GOT3 (cell line): Measurements from ENCODE around the gene DLGAP4.

Experiments
- DNase-seq: peaks from one replicate; lab custom pipeline; 2025; ENCODE audit warnings: mixed read lengths; lab: John Stamatoyannopoulos, UW

Gene DLGAP4

DNA sequence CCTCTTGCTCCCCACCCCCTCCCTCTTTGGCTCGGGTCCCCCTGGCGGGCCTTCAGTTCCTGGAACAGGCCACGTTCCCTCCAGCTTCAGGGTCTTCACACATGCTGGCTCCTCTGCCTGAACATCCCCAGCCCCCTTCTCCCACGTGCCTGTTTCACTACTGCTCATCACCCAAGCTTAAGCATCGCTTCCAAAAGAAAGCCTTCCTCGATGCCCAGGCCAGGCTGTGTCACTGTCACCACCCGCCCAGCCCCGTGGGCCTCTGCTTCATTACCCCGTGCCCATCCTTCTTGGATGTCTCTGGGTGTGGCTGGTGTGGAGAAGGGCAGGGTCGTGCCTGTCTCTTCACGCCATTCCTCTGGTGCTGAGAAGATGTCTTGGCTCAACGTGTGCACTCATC, 2.8 kb downstream of the DLGAP4 start:
- no peak for DNase-seq

DNA sequence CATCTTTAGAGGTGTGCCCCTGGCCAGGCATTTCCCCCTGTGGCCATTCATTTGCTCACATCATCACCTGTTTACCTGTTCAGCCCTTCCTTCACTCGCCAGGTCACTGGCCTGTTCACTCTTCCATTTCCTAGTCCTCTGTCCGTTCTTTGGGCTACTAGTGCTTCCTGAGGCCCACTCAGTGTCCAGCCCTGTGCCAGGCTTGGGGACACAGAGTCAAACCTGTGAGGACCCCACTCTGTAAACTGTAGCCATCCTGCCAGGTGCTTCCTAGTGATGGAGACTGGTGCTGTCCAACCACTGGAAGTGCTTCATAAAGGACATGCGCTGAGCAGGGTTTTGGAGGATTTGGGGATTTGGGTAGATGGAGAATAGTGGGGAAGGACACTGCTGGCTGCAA, 3.5 kb downstream of the DLGAP4 start:
- DNase-seq: no peak

DNA sequence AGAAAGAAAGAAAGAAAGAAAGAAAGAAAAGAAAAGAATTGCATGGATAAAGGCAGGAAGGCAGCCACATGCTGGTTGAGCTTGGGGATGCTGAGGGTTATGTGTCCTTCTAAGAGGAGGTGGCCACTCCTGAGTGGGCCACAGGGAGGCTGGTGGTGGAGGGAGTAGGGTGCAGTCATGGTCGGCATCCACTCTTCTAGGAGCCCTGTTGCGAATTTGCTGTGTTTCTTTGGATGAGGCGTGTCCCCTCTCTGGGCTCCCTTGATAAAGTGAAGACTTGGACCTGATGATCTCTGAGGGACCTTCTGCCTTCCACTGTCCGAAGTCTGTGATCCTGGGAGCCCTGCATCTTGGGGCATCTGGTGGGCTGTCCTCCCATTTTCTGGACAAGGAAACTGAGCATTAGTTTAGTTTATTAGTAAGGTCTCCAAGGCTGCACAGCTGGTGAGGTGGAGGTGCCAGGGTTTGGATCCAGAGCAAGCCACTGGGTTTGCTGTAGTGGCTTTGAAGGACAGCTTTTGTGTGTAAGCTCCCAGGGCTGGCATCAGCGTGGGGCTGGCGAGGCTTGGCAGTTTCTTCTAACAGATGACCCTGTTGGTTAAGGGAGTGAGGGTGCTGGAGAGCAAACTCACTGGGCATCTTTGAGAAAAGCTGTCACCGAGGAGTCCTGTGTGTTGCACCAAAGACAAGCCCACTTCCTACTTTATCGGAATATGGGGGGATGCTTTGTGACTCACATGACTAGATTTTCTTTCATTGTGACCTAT, 4.3 kb downstream of the DLGAP4 start:
- DNase-seq: no peak

DNA sequence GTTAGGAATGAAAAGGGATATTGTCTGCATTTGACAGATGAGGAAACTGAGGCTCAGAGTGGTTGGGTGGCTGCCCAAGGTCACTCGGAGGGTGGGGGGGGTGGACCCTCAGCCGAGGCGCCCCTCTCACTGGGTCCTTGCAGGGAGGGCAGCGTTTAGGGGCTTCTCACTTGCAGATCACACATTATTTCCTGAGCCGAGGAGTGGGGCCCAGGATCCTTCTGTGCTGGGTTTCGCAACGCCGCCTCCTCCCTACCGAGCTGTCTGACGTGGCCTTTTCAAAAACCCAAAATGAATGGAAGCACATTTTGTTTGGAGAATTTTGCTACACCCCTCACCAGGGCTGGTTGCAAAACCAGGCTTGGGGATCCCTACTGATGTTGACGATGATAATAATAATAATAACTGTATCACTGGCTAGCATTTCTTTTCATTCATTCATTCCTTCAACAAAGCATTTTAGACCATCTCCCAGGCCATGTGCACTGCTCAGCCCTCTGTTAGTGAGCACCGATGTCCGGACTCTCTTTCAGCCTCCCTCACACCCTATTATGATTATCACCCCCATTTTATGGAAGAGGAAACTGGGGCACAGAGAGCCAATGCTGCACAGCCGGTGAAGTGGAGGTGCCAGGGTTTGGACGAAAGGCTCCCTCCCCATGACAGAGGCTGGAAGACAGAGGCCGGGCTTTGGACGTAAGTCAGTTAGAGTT, 5.2 kb downstream of the DLGAP4 start:
- no peak for DNase-seq

DNA sequence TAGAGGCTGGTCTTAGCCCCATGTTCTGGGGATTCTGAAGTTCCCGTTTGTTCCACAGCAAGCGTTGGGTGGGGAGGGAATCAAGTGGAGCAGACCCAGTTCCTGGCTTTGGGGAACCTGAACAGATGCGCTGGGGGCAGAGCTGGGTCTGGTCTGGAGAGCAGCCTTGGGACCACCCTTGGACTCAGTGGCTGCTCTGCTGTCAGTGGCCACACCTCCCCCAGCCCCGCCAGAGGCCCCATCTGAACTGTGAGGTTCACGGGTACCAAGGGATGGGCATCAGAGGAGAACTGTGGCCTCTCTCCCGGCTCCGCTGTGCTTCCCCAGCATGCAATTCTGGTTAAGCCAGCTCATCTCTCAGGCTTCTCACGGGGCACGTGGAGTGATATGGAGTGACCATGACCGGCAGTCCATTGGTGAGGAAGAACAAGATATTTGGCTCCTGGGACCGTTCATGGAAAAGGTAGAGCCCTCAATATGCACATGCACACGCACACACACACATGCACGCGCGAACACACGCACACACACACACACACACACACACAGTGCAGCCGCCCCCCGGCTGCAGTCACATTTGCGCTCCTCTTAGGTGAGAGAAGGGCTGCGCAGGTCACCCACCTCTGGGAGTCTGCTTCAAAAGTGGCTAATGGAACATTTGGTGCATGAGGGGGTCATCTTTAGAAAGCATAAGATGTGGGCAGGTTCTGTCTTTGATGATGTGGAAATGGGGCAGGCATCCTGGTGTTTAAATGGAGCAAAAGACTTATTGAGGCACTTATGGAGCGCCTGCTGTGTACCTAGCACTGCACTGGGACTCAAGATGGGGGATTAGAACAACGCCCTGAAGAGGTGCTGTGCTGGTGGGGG, 6.0 kb downstream of the DLGAP4 start:
- DNase-seq: no peak

DNA sequence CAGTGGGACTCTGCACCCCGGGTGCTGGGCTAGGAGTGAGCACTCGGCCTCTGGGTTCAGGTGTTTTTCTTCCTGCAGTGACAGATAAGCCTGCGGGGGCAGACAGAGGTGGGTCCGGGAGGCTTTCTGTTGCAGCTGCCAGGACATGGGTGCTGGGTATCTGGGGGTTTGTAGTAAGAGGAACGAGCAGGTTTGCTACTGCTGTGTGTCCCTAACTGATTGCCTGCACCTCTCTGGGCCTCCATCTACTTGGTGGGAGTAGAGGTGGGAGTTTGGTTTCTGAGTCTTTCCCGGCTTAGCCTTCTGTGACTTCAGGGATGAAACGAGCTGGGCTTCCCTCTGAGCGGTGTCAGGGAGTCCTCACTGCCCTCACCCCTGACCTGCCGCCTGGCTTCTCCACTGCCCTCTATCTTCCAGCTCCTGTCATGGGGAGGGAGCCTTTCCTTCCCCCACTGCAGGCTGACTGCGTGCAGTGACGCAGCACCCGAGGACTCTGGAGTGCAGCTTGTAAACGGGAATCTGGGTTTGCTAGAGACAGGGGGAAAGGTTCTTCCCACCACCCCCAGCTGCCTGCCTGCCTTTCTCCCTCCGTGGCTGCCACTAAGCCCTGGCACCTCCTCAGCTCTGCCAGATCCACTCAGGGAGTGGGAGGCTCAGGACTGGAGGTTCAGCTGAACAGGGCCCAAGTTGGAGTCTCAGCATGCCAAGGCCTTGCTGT, 6.7 kb downstream of the DLGAP4 start:
- no peak for DNase-seq

DNA sequence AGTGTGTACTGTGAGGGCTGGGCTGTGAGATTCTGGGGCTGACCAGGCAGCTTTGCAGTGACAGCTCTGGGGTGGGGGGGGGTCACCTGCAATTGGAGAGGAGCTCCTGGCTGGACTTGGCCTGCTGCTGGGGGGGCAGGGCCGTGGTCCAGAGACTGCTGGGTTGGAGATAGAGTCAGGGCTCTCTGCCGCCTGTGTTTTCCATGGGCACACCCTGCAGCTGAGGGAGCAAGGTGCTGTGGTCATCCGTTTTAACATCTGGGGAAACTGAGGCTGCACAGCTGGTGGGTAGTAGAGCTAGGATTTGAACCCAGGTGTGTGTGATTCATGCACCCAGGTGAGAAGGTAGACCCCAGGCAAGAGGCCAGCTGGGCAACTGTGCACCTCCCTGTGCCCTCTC, 7.3 kb downstream of the DLGAP4 start:
- DNase-seq: no peak

DNA sequence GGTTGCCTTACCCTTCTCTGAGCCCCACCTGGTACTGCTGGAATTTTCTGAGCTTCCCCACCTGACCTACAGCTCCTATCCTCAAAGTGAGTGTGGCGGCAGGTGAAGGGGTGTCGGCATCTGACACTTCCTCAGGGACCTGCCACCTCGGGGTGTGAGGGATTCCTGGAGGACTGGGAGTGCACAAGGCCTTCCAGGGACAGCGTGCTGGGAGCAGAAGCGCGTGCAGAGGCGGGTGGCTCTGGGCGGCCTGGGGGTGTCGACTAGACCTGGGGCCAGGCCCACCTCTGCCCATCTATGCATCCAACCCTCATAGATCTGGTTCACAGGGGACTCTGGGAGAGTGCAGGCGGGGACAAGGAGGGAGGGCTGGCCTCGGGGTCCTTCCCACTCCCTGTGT, 7.8 kb downstream of the DLGAP4 start:
- DNase-seq: no peak

DNA sequence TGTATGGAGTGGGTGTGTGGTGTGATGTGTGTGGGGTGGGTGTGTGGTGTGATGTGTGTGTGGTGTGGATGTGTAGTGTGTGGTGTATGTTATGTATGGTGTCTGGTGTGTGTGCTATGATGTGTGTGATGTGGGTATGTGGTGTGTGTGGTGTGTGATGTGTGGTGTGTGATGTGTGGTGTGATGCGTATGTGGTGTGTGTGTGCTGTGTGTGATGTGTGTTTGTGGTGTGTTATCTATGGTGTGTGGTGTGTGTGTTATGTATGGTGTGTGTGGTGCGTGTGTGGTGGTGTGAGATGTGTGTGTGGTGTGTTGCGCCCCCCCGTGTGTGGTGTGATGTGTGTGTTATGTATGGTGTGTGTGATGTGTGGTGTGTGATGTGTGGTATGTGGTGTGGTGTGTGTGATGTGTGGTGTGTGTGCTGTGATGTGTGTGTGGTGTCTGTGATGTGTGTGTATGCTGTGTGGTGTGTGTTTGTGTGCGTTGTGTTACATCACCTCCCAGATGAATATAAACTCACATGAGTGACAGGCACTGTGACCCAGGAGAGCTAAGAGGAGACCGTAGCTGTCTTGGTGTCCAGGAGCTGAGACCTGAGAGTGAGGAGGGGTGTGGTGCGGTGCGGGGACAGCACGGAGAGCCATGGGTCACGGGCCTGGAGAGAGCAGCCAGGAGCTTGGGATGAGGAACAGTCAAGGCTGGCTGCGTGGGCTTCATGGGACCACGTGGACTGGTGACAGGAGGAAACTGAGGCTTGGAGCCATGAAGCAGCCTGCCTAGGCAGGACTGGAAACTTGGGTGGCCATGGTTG, 8.8 kb downstream of the DLGAP4 start:
- DNase-seq: no peak

DNA sequence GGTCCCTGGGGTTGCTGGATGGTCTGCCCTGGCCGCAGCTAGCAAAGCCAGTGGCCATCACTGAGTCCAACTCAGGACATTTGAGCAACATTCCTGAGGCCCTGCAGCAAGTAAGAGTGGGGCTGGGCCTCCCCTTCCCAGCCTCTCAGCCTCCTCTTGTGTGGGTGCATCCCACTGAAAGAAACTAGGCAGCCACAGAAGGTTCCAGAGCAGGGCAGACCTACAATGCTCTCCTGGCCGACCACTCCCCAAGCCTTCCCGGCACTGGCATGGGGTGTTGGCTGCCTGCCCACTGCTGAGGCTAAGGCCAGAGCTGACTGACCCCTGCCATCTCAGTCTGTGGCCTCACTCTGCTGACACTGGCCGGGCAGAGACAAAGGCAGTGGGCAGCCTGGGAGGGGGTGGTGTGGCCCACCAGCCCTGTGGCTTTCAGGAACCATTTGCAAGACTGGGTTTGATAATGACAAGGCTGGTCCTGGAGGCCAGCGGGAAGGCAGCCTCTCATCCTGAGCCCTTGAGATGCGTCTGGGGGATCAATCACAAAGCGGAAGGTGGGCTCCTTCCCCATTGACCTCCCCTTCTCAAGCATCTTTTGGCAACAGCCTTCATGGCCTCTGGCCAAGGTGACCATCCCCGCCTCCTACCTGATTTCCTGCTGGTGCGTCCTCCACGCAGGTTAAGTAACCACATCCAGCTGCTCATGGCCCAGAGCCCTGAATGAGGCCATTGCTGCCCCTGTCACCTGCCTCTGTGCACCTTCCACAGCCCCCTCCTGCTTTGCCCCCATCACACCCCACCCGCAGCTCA, 9.6 kb downstream of the DLGAP4 start:
- DNase-seq: no peak

DNA sequence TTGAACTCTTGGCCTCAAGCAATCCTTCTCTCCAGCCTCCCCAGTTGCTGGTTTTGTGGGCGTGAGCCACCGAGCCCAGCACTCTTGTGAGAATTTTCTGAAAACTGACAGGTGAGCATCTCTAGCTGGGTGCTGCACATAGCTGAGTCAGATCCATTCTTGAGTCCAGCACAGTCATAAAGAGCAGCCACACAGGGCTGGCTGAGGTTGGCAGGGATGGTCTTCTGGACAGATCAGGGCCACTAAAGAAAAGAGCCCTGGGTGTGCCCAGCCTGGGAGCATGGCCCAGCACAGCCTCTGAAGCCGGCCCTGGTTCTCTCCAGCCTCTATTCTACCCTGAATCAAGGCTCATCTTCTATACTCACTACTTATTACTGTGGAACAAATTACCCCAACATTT, 11.5 kb downstream of the DLGAP4 start:
- no peak for DNase-seq

DNA sequence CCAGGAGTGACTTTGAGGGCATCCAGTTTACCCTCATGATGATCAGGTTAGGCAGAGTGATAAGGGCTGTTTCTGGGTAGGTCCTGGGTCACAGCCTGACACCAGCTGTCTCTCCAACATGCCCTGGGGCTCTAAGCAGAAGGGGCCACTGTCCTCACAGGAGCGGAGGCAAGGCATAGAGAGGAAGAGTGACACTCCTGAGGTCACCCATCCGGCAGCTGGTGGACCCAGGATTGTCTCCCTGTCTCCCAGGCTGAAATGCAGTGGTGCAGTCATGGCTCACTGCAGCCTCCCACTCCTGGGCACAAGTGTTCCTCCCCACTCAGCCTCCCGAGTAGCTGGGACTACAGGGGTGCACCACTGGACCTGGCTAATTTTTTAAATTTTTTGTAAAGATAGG, 12.0 kb downstream of the DLGAP4 start:
- no peak for DNase-seq

DNA sequence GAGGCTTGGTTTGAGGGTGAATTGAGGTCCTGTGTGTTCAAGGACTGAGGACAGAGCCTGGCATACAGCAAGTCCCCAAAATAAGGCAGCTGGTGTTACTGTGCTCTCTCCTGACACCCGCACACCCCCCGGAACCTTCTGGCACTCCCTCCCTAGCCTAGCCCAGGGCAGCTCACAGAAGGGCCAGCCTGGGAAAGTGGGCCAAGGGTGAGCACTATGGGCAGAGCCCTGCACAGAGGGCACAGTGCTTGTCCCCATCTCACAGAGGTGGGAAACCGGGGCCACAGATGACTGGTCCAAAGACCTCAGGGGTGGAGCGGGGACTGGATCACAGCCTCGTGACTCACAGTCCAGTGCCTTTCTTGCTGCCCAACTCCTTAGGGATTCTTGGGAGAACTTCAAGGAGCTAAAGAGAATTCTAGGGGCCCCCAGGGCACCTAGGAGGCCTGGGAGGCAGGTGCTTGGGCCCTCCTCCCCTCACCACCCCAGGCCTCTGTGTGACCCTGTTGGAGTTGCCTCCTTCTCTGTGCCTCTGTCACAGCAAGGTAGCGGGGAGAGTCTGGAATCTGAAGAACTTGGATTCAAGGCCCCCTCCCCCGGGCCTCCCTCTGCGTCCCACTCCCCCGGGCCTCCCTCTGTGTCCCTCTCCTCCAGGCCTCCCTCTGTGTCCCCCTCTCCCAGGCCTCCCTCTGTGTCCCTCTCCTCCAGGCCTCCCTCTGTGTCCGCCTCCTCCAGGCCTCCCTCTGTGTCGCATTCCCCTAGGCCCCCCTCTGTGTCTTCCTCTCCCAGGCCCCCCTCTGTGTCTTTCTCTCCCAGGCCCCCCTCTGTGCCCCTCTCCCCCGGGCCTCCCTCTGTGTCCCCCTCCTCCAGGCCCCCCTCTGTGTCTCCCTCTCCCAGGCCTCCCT, 13.5 kb downstream of the DLGAP4 start:
- no peak for DNase-seq

DNA sequence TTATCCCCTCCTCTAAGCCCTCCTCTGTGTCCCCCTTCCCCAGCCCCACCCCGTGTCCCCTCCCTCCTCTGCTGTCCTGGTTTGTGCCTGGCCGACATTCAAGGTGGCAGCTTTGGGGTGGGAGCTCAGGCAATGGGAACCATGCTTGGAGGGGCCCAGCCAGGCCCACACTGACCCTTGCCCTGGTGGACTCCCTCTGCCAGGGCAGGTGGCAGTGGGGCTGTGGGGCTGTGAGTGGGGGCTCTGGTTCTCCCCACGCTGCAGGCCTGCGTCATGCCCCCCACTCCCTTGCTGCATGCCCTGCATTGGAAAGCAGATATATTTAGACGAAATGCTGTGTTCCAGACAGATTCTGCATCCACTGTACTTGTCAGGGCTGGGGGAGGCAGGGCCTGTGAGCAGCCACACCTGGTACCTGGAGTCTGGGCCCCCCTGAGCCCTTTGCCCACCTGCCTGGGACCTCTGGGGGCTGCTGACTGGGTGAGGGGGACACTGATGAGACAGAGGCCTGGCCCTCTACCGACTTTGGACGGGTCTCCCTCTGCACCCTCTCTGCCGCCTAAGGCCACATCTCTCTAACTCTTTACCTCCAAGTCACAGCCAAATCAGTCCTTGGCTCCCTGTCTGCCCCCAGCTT, 14.2 kb downstream of the DLGAP4 start:
- DNase-seq: no peak

DNA sequence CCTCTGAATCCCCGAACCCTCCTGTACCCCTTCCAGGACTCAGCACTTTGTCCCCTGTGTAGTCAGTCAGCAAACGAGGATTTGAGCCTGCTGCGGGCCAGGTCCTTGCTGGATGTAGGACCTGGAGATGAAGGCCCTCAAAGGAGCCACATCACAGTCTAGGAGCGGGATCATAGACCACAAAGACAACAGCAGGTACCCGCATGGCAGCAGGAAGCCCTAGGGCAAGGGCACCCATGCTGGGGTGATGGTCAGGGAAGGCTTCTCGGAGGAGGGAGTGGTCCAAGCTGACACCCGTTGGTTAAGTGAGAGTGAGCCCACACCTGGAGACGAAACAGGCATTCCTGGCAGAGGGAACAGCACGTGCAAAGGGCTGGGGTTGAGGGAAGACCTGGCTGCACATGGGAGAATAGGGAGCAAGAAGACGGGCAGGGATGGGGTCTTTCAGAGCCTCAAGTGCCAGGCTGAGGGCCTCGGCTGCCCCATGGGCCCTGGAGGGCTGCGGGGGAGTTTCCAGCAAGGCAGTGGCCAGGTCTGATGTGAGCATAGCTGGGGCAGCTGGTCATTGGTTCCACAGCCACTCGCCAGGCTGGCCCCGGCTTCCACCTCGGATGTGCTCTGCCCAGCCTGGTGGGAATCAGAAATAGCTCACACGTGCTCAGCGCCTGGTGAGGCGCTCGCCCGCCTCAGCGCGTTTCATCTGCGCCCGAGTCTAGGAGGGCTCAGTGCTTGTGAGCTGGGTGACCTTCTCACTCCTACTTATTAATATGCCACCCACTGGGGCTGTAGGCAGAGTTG, 15.0 kb downstream of the DLGAP4 start:
- no peak for DNase-seq

DNA sequence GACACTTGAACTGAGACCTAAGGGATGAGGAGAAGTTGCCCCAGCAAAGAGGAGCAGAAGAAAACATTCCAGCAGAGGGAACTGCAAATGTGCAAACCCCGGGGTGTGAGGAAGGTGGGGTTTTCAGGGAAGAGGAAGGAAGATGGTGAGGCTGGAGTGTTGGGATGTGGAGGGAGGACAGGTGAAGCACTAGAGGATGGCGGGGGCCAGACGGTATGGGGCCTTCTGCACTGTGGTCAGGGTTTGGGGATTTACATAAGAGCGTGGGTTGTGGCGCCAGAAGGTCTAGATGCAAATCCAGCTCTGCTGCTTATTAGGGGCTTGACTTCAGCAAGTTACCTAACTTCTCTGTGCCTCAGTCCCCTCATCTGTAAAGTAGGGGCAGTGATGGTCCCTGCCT, 16.0 kb downstream of the DLGAP4 start:
- DNase-seq: no peak

DNA sequence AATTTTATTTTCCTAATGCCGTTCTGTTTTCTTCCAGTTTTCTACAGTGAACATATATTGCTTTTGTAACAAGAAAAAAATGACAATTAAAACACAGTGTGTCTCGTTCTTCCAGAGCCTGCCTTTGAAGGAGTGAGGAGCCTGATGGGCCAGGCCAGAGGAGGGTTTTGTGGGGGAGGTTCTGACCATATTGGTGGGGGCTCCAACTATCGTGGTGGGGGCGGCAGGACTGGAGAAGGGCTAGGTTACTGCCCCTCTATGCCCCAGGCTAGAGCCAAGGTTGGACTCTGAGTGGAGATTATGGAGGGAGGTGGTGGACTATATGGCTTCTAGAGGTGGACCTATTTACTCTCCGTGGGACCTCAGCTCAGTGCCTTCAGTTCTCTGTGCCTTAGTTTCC, 24.0 kb downstream of the DLGAP4 start:
- DNase-seq: no peak

DNA sequence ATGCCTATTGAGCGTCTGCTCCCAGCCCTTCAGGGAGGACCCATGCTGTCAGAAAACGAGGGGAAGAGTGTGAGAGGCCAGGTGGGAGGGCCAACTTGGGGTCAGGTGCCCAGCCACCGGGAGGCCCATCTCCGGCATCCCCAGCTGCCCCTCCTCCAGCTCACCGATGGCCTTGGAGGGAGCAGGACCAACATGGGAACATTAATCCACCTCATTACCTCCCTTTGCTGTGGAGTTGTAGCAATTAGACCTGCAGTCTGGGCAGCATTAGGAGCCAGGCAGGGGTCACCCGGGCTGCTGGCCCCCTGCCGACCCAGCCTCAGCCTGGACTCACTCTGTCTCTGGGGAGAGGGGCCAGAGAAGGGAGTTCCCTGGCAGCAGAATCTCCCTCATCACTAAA, 25.1 kb downstream of the DLGAP4 start:
- no peak for DNase-seq
